ENCODE results near the gene B3GAT2.

- TF ChIP-seq CTCF (IDR thresholded peaks at IDR 0.05) (no peak), POLR2A (IDR thresholded peaks at IDR 0.05) (no peak)
Measured at GRCh38 chr6:70857387-70858077, 99.3 kb downstream of the B3GAT2 start.

All from uterus (tissue), 2 donors.